Neutrophil (primary cell): ENCODE data around the gene SNAP25.

Source experiments
- H3K27ac ChIP-seq: fragments of 200-600 bp; sonication (generic); 2 replicates; pipeline ENCODE4 v1.5.1; 2016; ENCODE audit warnings: mild to moderate bottlenecking, moderate library complexity
- H3K27me3 ChIP-seq: fragments of 200-600 bp; sonication (generic); 2 replicates; pipeline ENCODE4 v1.6.0; 2016; ENCODE audit warnings: mild to moderate bottlenecking
- H3K36me3 ChIP-seq: fragments of 200-600 bp; sonication (generic); 2 replicates; pipeline ENCODE4 v1.5.1; 2017
- H3K4me1 ChIP-seq, 2 experiments: fragments of 200-600 bp in 1 of 2; sonication (generic) in 1 of 2; 1 replicate in 1 of 2; 2 replicates in 1 of 2; pipeline versions ENCODE4 v1.5.1 to v1.6.1; 2013 to 2016; ENCODE audit warnings: low read depth in 1 of 2, low read length in 1 of 2, mild to moderate bottlenecking in 1 of 2, moderate library complexity in 1 of 2; ENCODE audit not compliant: control insufficient read depth in 1 of 2, insufficient read depth in 1 of 2
- H3K4me3 ChIP-seq, 2 experiments: fragments of 200-600 bp in 1 of 2; sonication (generic) in 1 of 2; 1 replicate in 1 of 2; 2 replicates in 1 of 2; pipeline ENCODE4 v1.5.1; 2013 to 2016; ENCODE audit warnings: low read depth in 1 of 2, low read length in 1 of 2, mild to moderate bottlenecking in 1 of 2, moderate library complexity in 1 of 2
- H3K9me3 ChIP-seq: fragments of 200-600 bp; sonication (generic); 2 replicates; pipeline ENCODE4 v1.5.1; 2016
- CTCF ChIP-seq: fragments of 200-600 bp; sonication (generic); IDR thresholded peaks from 2 replicates; pipeline ENCODE4 v1.5.1; 2016; ENCODE audit warnings: antibody characterized with exemption

SNAP25 gene

GRCh38 chr20:10297223-10297622 lies 78.6 kb downstream of the SNAP25 start:
- H3K27me3 ChIP-seq = no peaks in the 10 kb centered on the region
- no peak for TF ChIP-seq CTCF
- H3K27ac ChIP-seq = no peak overlapping the region

GRCh38 chr20:10297684-10298240 lies 79.1 kb downstream of the SNAP25 start:
- no peak for TF ChIP-seq CTCF

More at GRCh38 chr20:10297223-10297622, 78.6 kb downstream of the SNAP25 start:
- Histone ChIP-seq H3K36me3 (no peaks in the 10 kb centered on the region), H3K9me3 (no peaks in the 10 kb centered on the region), H3K4me1 (no peaks in the 10 kb centered on the region), H3K4me3 (no peak overlapping the region)

GRCh38 chr20:10300582-10301446 lies 82.2 kb downstream of the SNAP25 start:
- H3K36me3 ChIP-seq = no peaks in the 10 kb centered on the region
- H3K4me1 ChIP-seq = no peaks in the 10 kb centered on the region
- no peaks in the 10 kb centered on the region for H3K9me3 ChIP-seq
- peaks cover 7% of the 10 kb centered on the region for H3K27me3 ChIP-seq
- no peak overlapping the region for H3K27ac ChIP-seq
- H3K4me3 ChIP-seq = no peak overlapping the region
- TF ChIP-seq CTCF = no peak

More at GRCh38 chr20:10297684-10298240, 79.1 kb downstream of the SNAP25 start:
- Histone ChIP-seq H3K27ac (no peak overlapping the region), H3K4me1 (no peaks in the 10 kb centered on the region), H3K4me3 (no peak overlapping the region), H3K9me3 (no peaks in the 10 kb centered on the region), H3K27me3 (no peaks in the 10 kb centered on the region), H3K36me3 (no peaks in the 10 kb centered on the region)

- Histone ChIP-seq H3K27me3 (peaks cover 20% of the 10 kb centered on the region), H3K36me3 (no peaks in the 10 kb centered on the region), H3K4me1 (no peaks in the 10 kb centered on the region), H3K27ac (no peak overlapping the region), H3K4me3 (no peak overlapping the region), H3K9me3 (no peaks in the 10 kb centered on the region)
- no peak for TF ChIP-seq CTCF
Measured at GRCh38 chr20:10303852-10304251, 85.2 kb downstream of the SNAP25 start.

GRCh38 chr20:10304471-10305046 lies 85.9 kb downstream of the SNAP25 start:
- Histone ChIP-seq H3K27me3 (peaks cover 25% of the 10 kb centered on the region), H3K4me3 (no peak overlapping the region), H3K4me1 (no peaks in the 10 kb centered on the region), H3K27ac (no peak overlapping the region), H3K9me3 (no peaks in the 10 kb centered on the region), H3K36me3 (no peaks in the 10 kb centered on the region)
- no peak for TF ChIP-seq CTCF
